Progenitor cell of endocrine pancreas (in vitro differentiated cells): ENCODE data around the gene OR1J4. TPM values are rescaled to one million over a fixed set of nuclear protein-coding genes. Genes with fewer than 3 reads are reported as not detected.

Experiments
- DNase-seq: peaks from one replicate; pipeline ENCODE4 v3.0.0; 2021; ENCODE audit warnings: low spot score; ENCODE audit not compliant: unreplicated experiment
- H3K27ac Mint-ChIP-seq: 2 replicates; pipeline ENCODE4 v1.8.0; 2021; ENCODE audit warnings: mild to moderate bottlenecking, moderate library complexity, mixed read lengths
- H3K27me3 Mint-ChIP-seq: 2 replicates; pipeline ENCODE4 v1.8.0; 2021; ENCODE audit warnings: mixed read lengths
- H3K36me3 Mint-ChIP-seq: 2 replicates; pipeline ENCODE4 v1.8.0; 2022; ENCODE audit warnings: mixed read lengths; ENCODE audit not compliant: insufficient read depth
- H3K4me1 Mint-ChIP-seq: 2 replicates; pipeline ENCODE4 v1.8.0; 2021; ENCODE audit warnings: low read depth, mixed read lengths
- H3K4me3 Mint-ChIP-seq: 2 replicates; pipeline ENCODE4 v1.8.0; 2021; ENCODE audit warnings: low read depth, mild to moderate bottlenecking, moderate library complexity, mixed read lengths
- H3K9me3 Mint-ChIP-seq: 2 replicates; pipeline ENCODE4 v1.8.0; 2021; ENCODE audit warnings: low read depth, mixed read lengths
- total RNA-seq: library from RNA; stranded (reverse); gene quantifications from 2 replicates; pipeline ENCODE4 v1.2.1, GENCODE V29; 2021
- TF ChIP-seq, protein P1 (sequence below): fragments of 200-600 bp; sonication (generic); IDR thresholded peaks from one replicate; pipeline ENCODE4 v1.5.0; 2021; ENCODE audit warnings: antibody characterized with exemption, mild to moderate bottlenecking; ENCODE audit not compliant: unreplicated experiment

Gene OR1J4
- total RNA-seq, 1 donor from 2014 or later: not detected

DNA sequence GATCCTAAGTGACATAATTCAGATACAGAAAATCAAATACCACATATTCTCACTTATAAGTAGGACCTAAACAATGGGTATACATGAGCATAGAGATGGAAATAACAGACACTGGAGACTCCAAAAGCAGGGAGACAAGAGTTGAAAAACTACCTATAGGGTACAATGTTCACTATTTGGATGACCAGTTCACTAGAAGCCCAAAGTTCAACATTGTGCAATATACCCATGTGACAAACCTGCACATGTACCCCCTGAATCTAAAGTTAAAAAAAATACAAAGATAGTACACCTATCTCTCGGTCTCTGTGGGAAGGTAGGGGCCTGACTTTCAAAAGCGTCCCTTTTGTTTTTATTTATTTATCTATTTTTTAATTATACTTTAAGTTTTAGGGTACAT, 19.8 kb downstream of the OR1J4 start:
- H3K36me3 Mint-ChIP-seq: no peaks in the 10 kb centered on the region
- H3K9me3 Mint-ChIP-seq: peaks cover 41% of the 10 kb centered on the region
- no peaks in the 10 kb centered on the region for H3K4me1 Mint-ChIP-seq
- H3K27me3 Mint-ChIP-seq: no peaks in the 10 kb centered on the region
- no peak overlapping the region for H3K4me3 Mint-ChIP-seq
- no peak for DNase-seq
- H3K27ac Mint-ChIP-seq: no peak overlapping the region
- TF ChIP-seq, protein P1, sequence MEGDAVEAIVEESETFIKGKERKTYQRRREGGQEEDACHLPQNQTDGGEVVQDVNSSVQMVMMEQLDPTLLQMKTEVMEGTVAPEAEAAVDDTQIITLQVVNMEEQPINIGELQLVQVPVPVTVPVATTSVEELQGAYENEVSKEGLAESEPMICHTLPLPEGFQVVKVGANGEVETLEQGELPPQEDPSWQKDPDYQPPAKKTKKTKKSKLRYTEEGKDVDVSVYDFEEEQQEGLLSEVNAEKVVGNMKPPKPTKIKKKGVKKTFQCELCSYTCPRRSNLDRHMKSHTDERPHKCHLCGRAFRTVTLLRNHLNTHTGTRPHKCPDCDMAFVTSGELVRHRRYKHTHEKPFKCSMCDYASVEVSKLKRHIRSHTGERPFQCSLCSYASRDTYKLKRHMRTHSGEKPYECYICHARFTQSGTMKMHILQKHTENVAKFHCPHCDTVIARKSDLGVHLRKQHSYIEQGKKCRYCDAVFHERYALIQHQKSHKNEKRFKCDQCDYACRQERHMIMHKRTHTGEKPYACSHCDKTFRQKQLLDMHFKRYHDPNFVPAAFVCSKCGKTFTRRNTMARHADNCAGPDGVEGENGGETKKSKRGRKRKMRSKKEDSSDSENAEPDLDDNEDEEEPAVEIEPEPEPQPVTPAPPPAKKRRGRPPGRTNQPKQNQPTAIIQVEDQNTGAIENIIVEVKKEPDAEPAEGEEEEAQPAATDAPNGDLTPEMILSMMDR: no peak

DNA sequence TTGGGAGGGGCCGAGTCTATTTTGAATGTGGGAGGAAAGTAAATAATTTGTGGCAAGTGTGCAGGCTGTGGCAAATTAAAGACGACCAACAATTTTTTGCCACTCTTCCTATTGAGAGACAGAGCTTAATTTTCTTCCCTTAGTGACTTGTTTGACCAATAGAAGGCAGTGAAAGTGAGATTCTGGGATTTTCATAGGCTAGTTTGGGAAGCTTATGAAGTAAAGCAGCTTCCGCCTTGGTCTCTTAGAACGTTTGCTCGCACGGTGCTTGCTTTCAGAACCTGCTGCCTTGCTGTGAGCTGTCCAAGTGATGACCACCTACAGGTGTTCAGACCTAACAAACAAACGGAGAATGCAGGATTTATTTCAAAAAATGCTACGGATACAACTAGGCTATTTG, 27.3 kb downstream of the OR1J4 start:
- Mint-ChIP-seq H3K4me3 (no peak overlapping the region), H3K27me3 (no peaks in the 10 kb centered on the region), H3K9me3 (peaks cover 39% of the 10 kb centered on the region), H3K27ac (no peak overlapping the region), H3K36me3 (no peaks in the 10 kb centered on the region), H3K4me1 (no peaks in the 10 kb centered on the region)
- DNase-seq: no peak
- TF ChIP-seq, protein P1: no peak

DNA sequence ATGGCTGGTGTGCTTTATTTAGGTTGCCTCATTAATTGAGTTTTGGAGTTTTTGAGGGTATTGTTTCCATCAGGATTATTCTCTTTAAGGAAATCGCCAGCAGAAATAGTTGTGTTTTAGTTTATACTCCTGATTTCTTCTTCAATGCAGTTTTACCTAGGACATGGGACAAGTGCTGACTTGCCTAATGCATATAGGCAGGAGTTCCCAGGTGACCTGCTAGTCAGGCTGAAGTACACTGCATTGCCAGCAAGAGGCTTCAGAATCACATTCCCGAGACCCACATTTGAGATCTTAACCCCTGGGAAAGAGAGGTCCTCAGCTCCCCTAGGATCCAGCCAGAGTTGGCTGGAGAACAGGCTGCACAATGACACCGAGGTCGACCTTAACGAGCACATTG, 32.4 kb downstream of the OR1J4 start:
- DNase-seq: no peak
- no peak overlapping the region for H3K27ac Mint-ChIP-seq
- no peaks in the 10 kb centered on the region for H3K4me1 Mint-ChIP-seq
- H3K9me3 Mint-ChIP-seq: peaks cover 43% of the 10 kb centered on the region
- H3K4me3 Mint-ChIP-seq: no peak overlapping the region
- TF ChIP-seq, protein P1: no peak
- H3K36me3 Mint-ChIP-seq: no peaks in the 10 kb centered on the region
- peaks cover 7% of the 10 kb centered on the region for H3K27me3 Mint-ChIP-seq

DNA sequence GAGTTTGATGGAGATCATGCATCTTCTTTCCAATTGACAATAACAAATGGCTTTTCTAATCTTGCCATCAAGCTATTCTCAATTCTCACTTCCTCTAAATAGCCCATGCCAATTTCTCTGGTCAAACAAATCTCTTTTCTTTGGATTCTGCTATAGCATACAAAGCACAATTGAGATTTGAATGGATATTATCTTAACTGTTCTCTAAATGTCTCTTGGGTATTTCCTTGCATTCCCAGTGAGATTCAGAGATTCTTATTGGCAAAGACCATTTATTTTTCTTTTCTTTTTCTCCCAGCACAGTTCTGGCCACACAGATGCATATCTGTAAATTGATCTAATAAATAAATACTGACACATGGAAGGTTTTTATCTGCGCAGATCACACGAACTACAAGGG, 33.9 kb downstream of the OR1J4 start, which contains the start of gene OR1N2:
OR1N2 (plus strand) TSS at position 301 of the 400 bp plus-strand sequence. CDS start 100 bp downstream, outside the sequence.
- Mint-ChIP-seq H3K27me3 (peaks cover 7% of the 10 kb centered on the region), H3K4me1 (no peaks in the 10 kb centered on the region), H3K27ac (peak within 1 kb of the TSS; percentile 26), H3K36me3 (no peaks in the 10 kb centered on the region), H3K9me3 (peaks cover 41% of the 10 kb centered on the region), H3K4me3 (no peak within 1 kb of the TSS)
- TF ChIP-seq, protein P1: no peak
- DNase-seq: no peak

DNA sequence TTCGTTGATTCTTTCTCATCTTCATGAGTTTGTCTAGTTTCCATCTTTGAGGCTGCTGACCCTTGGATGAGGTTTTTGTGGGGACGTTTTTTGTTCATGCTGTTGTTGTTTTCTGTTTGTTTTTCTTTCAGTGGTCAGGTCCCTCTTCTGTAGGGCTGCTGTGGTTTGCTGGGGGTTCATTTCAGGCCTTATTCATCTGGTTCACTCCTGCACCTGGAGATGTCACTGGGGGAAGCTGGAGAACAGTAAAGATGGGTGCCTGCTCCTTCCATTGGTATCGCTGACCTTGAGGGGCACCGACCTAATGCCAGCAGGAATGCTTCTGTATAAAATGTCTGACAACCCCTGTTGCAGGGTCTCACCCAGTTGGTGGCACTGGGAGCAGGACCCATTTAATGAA, 42.5 kb downstream of the OR1J4 start:
- Mint-ChIP-seq H3K27me3 (no peaks in the 10 kb centered on the region), H3K9me3 (peaks cover 38% of the 10 kb centered on the region), H3K4me1 (no peaks in the 10 kb centered on the region), H3K27ac (no peak overlapping the region), H3K4me3 (no peak overlapping the region), H3K36me3 (peaks cover 1% of the 10 kb centered on the region)
- TF ChIP-seq, protein P1: no peak
- no peak for DNase-seq
